ENCODE data around the gene TIGD4. TPM values are rescaled to one million over a fixed set of nuclear protein-coding genes. Genes with fewer than 3 reads are reported as not detected.

The TIGD4 gene
- total RNA-seq, 1 donor from 2014 or later: 1.0 TPM

GRCh38 chr4:152731997-152732396 lies 47.5 kb downstream of the TIGD4 start:
- no peak for TF ChIP-seq CTCF (IDR thresholded peaks at IDR 0.05)
- no peaks in the 10 kb centered on the region for H3K9me3 ChIP-seq
- no peaks in the 10 kb centered on the region for H3K4me1 ChIP-seq
- H3K27ac ChIP-seq: no peak overlapping the region
- intact Hi-C loops (cut with DNase I): no loop called here
- H3K27me3 ChIP-seq (ENCODE audit: low read depth): no peaks in the 10 kb centered on the region
- H3K36me3 ChIP-seq: no peaks in the 10 kb centered on the region
- H3K4me3 ChIP-seq: no peak overlapping the region
- ATAC-seq (no peak), DNase-seq (no peak)

- H3K9me3 ChIP-seq: no peaks in the 10 kb centered on the region
- TF ChIP-seq CTCF (IDR thresholded peaks at IDR 0.05): no peak
- no peak overlapping the region for H3K27ac ChIP-seq
- intact Hi-C loops (cut with DNase I): no loop called here
- no peak overlapping the region for H3K4me3 ChIP-seq
- H3K36me3 ChIP-seq: no peaks in the 10 kb centered on the region
- no peak for ATAC-seq
- no peaks in the 10 kb centered on the region for H3K27me3 ChIP-seq (ENCODE audit: low read depth)
- DNase-seq: no peak
- no peaks in the 10 kb centered on the region for H3K4me1 ChIP-seq
Observed at GRCh38 chr4:152729466-152729865, 50.1 kb downstream of the TIGD4 start.

GRCh38 chr4:152728343-152728742 lies 51.2 kb downstream of the TIGD4 start:
- H3K27me3 ChIP-seq (ENCODE audit: low read depth): no peaks in the 10 kb centered on the region
- DNase-seq (no peak), ATAC-seq (no peak)
- H3K4me1 ChIP-seq: no peaks in the 10 kb centered on the region
- H3K9me3 ChIP-seq: no peaks in the 10 kb centered on the region
- intact Hi-C loops (cut with DNase I): no loop called here
- H3K36me3 ChIP-seq: no peaks in the 10 kb centered on the region
- H3K4me3 ChIP-seq: no peak overlapping the region
- H3K27ac ChIP-seq: no peak overlapping the region
- TF ChIP-seq CTCF (IDR thresholded peaks at IDR 0.05): no peak

GRCh38 chr4:152727784-152728183 lies 51.7 kb downstream of the TIGD4 start:
- no peak for TF ChIP-seq CTCF (IDR thresholded peaks at IDR 0.05)
- Histone ChIP-seq H3K36me3 (no peaks in the 10 kb centered on the region), H3K27ac (no peak overlapping the region), H3K9me3 (no peaks in the 10 kb centered on the region), H3K27me3 (ENCODE audit: low read depth) (no peaks in the 10 kb centered on the region), H3K4me3 (no peak overlapping the region), H3K4me1 (no peaks in the 10 kb centered on the region)
- intact Hi-C loops (cut with DNase I): no loop called here
- ATAC-seq: no peak
- no peak for DNase-seq

GRCh38 chr4:152724494-152724893 lies 55.0 kb downstream of the TIGD4 start:
- ATAC-seq: no peak
- intact Hi-C loops (cut with DNase I): no loop called here
- H3K36me3 ChIP-seq: no peaks in the 10 kb centered on the region
- H3K4me1 ChIP-seq: no peaks in the 10 kb centered on the region
- H3K27ac ChIP-seq: no peak overlapping the region
- no peaks in the 10 kb centered on the region for H3K27me3 ChIP-seq (ENCODE audit: low read depth)
- no peak for DNase-seq
- no peaks in the 10 kb centered on the region for H3K9me3 ChIP-seq
- no peak overlapping the region for H3K4me3 ChIP-seq
- TF ChIP-seq CTCF (IDR thresholded peaks at IDR 0.05): no peak

- H3K4me1 ChIP-seq: no peaks in the 10 kb centered on the region
- no peak overlapping the region for H3K4me3 ChIP-seq
- H3K9me3 ChIP-seq: no peaks in the 10 kb centered on the region
- no peak for DNase-seq
- H3K36me3 ChIP-seq: no peaks in the 10 kb centered on the region
- no peak for TF ChIP-seq CTCF (IDR thresholded peaks at IDR 0.05)
- H3K27ac ChIP-seq: no peak overlapping the region
- intact Hi-C loops (cut with DNase I): no loop called here
- H3K27me3 ChIP-seq (ENCODE audit: low read depth): no peaks in the 10 kb centered on the region
- ATAC-seq: no peak
Observed at GRCh38 chr4:152723236-152723635, 56.3 kb downstream of the TIGD4 start.

All from lower lobe of right lung (tissue), 2 donors.